Measurements from ENCODE around the gene LHX8.

LHX8 gene

DNA sequence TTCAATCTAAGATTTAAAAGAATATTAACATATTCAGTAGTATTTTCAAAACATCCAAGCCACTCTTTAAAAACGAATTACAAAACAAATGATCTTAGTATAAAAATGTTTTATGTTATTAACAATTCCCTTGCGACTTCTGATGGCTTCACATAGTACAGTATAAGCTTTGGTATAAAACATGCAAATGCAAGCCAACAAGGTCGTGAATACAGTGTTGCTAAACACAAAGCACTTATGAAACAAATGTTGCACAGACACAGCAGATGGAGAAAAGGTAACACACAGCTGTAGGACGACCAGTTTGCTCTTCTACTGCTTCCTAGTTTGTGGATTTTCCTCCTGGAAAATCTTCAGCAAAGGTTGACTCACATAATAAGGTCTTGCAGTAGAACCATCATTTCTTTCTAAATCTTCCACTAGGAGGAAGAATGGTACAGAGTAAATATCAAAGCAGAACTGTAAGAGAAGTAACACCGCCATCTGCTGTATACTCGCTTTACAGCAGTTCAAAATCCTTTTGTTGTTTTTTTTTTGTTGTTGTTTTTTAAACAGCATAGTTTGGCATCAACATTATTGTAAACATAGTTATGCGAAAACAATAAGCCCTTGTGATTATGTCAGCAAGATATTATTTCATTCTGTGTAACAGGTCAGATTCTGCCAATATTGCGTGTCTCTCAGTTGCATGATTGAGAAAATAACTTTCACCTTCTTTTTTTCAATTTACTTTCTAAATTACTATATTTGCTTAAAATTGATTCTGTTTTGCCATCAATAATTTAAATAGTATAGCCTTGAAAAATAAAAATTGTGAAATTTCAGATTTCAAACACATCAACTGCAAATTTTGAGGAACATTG lies 69.5 kb downstream of the LHX8 start:
- DNase-seq (ENCODE audit: low spot score) = peak; percentile 27

DNA sequence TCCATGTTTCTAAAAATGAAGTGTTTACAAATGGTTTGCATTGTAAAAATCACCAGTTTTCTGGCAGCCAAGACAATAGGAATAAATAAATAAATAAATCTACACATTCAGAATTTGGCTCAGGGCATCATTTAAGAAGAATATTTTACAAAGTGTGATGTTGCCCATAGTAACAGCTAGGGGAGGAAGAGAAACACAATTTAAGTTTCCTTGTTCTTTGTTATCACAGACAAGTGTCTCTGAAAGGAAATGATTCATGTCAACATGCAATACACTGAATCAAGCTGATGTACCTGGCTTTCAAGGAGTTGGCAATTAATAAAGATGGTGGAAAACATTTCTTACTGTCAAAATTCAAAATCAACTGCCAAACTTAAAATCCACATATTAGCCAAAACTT lies 74.7 kb downstream of the LHX8 start:
- no peak for DNase-seq (ENCODE audit: low spot score)
